Endometrium (tissue), 2 donors: ENCODE measurements around the gene SBNO2.
"Not testable (repeated sequence)": the region's sequence is repeated elsewhere in the genome, so short reads cannot be mapped to it uniquely, and the experiment has no call there.

Experiments
- FAIRE-seq: peaks from 2 replicates; lab custom pipeline; 2012; peaks lifted over from hg19 to GRCh38; lab: Jason Lieb, UNC
- donor health status: control.
- donor health status: control.

The SBNO2 gene

DNA sequence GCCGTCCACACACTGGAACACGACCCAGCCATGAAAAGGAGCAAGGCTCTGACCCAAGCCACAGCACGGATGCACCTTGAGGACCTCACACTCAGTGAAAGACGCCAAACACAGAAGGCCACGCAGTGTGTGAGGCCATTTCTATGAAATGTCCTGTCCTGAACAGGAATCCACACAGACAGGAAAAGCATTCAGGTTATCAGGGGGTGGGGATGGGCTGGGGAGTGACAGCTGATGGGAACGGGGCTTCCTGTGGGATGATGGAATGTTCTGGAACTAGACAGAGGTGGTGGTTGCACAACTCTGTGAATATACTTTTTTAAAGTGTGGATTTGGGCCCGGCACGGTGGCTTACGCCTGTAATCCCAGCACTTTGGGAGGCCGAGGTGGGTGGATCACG lies 39.6 kb downstream of the SBNO2 start:
- FAIRE-seq, result no peak

DNA sequence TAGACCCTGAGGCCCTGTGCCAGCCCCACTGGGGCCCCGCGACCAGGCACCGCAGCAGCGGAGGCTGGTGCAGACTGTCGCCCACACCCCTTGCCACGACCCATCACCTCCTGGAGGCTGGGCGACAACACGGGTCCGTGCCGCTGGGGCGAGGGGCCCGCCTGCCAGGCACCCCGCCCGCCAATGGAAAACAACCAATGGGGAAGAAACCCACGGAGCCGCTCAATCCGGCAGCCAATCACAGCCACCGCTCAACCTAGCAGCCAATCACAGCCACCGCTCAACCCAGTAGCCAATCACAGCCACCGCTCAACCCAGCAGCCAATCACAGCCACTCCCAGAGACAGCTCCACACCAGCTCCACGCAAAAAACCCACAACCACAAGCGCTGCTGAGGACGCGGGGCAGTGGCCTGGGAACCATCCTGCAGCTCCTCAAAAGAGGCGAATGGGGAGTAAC lies 40.6 kb downstream of the SBNO2 start:
- no peak for FAIRE-seq

DNA sequence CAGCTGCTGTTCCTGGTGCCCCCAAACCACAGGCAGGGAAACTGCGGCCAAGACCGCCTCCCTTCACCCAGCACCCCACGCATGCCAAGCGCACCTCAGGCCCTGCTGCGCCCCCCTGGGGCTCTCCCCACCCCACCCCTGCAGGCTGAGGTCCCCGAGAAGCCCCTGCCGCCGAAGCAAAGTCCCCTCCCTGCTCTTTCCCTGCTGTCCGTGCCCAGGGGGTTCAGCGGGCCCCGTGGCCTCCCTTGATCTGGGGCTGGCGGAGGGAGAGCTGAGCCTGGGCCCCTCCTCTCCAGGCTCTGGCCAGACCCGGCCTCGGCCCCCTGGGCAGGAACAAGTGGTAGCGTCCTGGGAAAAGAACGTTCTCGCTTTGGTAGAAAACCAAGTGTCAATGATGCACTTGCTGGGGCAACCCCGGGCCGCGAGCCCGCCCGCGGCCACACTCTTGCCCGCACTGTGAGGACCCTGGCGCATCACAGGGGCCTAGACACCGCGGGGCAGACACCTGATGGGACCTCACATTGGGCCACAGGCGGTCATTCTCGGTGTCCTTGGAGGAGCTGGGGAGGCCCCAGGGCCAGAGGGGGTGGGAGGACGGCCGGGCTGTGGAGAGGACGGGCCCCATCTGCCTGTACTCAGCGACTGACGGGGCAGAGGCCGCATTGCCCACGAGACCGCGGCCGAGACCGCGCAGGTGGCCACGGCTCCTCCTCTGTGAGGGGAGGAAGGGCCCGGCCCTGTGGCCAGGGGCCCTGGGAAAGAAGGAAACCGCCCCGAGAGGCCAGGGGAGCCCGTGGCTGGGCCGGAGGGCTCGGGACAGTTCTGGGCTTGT lies 41.3 kb downstream of the SBNO2 start:
- no peak for FAIRE-seq

DNA sequence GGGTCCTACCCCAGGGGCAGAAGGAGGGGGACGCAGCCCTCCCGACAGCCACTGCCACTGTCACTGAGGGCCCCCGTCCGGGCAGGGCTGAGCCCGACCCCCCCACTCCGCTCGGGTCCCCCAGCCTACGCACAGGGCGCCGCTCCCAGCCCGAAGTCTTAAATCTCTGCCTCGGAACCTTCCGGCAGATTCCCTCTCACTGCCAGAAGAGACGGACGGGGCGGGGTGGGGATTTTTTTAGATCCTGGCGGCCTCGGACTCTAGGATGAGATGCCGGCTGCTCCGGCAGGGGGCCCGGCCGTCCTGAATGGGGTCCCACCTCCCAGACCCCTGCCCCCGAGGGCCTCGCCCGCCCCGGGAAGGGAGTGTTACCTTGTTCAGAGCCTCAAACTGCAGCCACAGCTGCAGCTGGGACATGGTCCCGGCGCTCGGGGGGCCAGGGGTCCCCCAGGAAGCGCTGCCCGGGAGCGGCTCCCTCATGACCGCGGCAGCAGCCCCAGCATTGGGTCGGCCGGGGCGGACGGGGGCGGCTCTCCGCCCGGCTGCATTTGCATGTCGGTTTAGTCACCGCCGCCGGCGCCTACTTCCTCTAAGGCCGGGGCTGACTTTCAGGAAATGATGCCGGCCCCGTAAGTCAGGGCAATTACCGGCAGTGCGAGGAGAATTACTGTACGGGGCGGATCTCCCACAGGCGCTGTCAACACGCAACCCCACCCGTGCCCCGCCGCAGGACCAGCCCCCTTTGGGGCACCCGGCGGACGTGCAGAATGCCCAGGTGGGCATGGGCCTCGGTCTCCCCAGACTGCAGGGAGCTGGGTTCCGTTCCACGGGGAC lies 42.1 kb downstream of the SBNO2 start:
- no peak for FAIRE-seq

DNA sequence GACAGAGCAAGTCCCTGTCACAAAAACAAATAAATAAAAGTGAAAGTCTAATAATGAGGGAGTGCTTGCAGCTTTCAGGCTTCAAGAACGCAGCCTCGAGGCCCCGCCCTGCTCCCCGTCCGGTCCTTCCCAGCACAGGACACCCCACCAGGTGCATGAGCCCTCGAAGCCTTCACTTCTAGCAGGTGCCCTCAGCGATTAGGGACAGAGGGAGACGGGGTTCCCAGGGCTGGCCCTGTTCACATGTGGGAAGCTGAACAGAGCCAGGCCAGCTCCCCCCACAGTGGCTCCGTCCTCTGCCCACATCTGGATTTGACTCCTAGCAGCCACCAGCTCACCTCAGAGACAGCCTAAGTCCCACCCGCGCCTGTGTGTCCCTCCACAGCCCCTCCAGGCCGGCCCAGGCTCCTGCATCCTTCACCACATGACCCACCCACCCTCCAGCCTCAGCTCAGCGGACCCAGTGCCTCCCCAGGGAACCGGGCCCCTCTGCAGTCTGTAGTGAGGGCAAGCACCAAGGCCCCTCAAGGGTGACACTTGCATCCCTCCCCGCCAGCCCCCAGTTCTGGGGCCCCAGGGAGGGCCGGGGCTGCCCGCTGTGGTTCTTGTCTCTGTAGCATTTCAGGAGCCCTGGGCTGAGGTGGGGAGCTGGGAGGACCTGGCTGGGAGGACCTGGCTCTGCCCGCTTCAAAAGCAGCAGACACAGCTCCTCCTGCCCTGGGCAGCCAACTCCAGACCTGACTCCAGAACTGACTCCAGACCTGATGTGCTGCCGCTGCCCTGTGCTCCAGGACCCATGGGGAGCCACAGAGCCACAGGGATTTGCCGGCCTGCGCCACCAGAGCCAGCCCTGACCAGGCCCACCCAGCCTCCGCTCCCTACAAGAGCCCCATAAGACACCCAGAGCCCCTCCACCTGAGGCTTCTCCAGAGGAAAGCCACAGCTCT lies 43.0 kb downstream of the SBNO2 start:
- no peak for FAIRE-seq

DNA sequence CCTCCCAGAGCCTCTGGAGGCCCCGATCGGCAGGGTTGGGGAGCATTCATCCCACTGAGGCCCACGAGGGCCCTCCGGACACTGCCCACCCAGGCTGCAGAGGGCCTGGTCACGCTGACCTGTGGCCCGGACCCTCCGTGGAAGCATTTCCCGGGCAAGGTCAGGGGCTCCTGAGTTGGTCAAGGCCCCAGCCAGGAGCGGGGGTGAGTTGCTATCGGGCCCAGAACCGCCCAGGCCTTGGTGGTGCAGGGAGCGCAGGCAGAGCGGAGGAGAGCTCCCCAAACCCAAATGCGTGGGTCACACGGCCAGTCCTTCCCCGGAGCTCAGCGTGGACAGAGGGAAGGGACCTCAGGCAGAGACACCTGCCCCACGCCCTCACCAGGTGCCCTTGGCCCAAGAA lies 44.5 kb downstream of the SBNO2 start:
- no peak for FAIRE-seq

DNA sequence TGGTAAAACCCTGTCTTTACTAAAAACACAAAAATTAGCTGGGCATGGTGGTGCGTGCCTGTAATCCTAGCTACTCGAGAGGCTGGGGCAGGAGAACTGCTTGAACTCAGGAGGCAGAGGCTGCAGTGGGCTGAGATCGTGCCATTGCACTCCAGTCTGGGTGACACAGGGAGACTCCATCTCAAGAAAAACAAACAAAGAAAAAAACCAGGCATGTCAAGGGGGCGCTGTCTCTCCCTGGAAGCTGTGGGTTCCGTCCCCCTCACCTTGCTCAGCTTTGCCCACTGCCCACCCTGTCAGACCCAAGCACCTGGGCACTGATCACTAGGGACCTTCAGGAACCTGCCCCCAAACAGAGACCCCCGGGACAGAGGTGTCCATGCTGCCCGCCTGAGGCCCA lies 45.0 kb downstream of the SBNO2 start:
- FAIRE-seq, result not testable (repeated sequence)

DNA sequence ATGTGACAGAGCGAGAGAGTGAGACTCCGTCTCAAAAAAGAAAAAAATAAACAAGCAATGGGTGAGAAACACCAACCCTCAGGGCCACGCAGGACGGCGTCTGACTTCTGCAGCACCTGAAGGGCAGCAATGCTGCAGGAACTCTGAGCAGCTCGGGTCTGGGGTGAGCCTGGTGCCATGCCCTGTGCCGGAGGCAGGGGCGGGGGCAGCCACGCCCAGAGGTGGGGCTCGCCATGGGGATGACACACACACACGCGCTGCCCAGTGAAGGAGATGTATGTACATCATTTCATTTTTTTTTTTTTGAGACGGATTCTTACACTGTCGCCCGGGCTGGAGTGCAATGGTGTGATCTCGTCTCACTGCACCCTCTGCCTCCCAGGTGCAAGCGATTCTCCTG lies 46.0 kb downstream of the SBNO2 start:
- no peak for FAIRE-seq

DNA sequence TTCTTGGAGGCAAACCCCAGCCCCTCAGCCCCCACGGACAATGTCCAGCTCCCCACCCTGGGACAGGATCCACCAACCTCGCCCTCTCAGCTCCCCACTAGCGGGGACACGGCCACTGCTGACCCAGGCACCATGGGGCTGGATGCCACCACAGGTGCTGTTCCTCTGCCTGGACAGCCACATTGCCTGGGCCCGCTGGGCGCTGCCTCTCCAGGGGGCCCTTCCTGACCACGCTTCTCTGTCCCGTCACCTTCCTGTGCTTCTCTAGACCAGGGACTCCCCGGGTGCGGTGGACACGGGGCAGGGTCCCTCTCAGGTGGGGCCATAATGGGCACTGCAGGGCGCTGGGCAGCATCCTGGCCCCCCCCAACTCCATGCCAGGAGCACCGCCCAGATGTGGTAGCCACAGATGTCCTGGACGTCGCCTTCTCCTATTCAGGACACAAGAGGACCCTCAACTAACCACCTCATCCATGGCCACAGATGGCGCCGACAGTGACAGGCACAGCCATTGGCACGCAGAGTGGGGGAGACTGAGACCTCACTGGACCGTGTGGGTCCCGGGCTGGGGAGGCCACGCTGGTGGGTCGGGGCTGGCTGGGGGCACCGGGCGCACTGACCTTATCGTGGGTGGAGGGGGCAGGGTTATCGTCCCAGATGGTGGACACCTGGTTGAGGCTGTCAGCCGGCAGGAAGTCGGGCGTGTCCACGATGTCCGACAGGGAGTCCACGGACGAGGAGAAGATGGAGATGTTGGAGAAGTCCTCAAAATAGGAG lies 46.9 kb downstream of the SBNO2 start:
- FAIRE-seq, result no peak

DNA sequence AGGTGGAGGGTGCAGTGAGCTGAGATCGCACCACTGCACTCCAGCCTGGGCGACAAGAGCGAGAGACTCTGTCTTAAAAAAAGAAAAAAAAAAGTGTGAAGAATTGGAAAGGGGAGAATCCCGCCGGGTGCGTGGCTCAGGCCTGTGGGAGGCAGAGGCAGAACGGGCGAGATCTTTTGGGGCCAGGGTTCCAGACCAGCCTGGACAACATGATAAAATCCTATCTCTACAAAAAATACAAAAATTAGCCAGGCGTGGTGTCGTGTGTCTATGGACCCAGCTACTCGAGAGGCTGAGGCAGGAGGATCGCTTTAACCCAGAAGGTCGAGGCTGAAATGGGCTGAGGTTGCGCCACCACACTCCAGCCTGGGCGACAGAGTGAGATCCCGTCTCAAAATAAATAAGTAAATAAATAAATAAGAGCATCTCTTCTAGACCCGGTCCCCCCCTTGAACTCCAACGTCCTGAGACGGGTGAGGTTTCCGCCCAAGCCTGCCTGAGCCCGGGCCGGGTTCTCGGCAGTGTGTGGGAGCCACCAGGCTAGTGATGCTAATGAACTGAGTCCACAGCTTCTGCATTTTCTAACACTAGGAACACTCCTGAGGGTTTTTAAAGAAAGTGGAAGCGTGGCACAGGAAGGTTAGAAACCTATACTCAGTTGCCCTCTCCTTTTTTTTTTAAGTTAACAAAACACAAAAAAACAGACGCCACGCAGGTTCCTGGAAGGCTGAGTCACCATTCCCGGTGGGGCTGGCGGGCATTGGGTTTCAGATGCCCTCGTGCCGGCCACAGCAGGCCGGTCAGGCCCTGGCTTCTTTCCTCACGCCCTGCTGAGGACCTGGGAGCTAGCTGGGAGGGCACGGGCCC lies 48.2 kb downstream of the SBNO2 start:
- no peak for FAIRE-seq

DNA sequence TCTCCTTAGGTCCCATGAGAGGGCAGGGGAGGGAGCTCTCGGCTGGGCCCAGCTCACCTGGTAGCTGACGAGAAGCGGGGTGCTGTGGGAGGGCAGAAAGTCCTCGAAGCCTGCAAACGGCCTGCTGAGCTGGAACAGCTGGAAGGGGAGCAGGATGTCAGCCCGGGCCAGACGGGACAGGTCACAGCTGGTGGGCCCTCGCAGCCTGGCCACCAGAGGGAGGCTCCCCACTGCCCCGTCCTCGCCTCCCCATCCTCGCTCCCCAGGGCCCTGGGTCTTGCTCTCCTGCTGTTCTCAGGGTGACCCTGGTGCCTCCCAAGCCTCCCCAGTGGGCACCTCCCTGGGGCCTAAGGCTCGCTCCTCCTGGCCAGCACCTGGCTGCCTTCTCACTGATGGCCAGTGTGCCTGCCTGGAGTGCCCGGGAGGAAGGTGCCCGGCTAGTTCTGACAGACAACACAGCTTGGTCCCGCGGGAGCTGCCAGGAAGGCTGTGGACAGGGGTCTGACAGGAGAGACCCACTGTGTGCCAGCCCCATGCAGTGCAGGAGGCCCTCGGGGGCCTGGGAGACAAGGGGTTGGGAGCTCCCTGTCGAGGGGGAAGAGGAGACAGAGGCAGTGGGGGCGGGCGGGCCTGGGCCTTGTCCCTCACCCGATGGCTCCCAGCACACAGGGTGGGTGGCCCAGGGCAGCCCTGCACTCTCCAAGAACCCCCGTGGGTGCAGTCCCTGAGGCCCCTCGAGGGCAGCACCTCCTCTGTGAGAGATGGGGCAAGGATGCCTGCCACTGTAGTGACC lies 50.0 kb downstream of the SBNO2 start:
- no peak for FAIRE-seq

DNA sequence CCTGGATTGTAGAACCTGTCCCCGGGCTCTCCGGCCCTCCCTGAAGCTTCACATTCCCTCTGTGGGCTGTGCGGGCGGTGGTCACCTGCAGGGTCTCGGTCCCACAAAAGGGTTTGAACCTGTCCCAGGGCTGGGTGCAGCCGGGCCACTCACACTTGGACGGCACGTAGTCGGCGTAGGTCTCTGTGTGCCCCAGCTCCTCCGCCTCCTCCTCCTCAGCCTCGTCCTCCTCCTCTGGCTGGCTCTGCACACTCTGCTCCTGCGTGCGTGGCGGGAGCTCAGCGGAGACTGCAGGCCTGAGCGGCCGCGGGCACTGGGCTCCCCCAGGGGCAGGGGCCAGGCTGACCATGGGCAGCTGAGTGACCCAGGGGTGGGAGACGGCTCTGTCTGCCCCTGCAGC lies 50.7 kb downstream of the SBNO2 start:
- no peak for FAIRE-seq

DNA sequence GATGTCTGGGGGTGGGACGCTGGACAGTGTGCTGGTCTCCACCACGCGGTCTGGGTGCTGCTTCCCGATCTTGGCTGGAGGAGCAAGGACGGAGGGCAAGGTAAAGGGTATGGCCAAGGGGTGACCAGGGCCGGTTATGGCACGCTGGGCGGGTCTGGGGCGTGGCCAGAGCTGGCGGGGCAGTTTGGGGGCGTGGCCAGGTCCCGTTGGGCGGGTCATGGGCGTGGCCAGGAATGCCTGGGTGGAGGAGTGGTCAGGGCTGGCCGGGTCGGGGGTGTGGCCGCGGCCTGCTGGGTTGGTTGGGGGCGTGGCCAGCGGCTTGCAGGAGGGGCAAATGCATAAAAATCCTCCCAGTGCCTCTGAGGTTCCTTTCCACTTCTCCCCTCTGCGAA lies 51.1 kb downstream of the SBNO2 start:
- no peak for FAIRE-seq

DNA sequence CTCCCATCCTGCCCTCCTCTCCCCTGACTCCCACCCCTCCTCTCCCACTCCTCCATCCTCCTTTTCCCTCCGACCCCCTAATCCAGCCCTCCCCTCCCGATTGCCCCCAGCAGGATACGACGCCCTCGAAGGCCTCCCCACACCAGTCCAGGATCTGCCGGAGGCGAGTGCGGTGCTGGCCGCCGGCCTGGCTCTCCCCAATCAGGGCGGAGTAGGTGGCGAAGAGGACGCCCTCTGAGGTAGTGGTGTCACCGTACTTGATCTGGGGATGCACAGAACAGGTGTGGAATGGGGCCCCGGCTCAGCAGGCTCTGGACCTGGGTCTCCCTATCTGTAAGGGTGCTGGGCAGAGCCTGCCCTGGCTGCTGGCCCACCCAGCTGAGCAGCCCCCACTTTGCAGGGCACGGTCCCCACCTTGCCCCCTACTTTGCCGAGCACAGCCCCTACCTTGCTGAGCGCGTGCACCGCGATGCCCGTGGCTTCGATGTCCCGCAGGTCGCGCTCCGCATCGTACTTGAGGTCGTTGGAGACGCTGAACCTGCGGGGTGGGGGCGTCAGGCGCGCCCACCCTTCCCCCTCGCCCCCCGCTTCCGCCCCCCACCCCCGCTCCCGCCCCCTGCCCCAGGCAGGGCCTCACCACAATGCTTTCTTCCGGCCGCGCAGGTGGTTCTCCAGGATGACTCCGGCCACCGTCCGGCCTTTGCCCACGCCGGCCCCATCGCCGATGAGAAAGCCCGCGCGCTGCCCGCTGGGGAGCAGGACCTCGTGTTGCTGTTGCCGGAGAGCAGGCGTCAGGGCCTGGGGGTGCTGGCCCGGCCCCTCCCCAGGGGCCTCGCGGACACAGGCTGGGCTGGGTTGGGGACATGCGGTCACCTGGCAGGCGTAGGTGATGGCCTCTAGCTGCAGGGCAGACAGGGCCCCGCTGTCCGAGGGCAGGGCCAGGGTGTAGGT lies 51.8 kb downstream of the SBNO2 start:
- no peak for FAIRE-seq

DNA sequence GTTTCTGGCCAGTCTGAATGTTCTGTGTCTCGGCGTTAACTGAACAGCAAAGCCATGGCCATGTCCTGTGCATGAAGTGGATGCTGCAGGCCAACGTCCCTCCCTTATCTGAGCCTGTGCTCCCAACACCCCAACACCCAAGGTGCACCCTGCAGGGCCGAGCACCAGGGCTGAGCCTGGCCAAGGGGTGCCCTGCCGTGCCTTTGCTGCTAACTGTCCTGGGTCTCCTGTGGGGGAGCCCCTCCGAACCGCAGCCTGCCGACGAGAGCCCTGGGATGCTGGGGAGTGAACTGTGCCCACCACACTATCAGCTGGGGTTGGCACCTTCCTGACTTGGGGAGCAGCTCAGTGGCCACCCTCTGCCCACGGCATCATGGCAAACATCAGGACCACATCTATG lies 52.7 kb downstream of the SBNO2 start:
- no peak for FAIRE-seq

DNA sequence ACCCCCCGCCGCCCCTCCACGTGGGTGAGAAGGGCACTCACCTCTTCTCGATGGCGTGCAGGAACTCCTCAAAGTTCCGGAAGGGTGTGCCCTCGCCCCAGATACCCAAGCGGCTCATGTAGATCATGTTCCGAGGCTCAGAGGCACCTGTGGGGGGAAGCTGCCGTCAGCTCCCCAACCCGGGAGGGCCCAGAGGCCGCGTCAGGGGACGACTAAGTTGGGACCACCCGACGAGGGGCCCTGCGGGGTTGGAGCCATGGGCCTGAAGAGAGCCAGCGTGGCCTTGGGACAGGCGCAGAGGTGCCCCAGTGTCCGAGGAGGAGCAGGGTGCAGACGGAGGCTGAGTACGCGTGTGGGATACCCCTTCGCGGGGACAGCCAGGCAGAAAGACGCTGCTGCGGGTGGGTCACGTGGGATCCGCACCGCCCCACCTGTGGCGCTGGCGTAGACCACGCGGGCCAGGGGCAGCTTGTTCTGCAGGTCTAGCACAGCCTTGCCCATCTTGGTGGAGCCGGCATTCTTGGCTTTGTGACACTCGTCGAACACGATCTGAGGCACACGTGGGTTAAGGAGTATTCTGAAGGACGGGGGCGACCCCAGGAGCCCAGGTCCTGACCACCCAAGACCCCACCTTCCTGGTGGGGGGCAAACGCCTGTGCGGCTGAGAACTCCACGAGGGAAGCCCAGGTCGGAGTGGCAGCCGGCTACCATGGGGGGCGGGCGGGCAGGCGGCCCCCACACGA lies 54.4 kb downstream of the SBNO2 start:
- no peak for FAIRE-seq

DNA sequence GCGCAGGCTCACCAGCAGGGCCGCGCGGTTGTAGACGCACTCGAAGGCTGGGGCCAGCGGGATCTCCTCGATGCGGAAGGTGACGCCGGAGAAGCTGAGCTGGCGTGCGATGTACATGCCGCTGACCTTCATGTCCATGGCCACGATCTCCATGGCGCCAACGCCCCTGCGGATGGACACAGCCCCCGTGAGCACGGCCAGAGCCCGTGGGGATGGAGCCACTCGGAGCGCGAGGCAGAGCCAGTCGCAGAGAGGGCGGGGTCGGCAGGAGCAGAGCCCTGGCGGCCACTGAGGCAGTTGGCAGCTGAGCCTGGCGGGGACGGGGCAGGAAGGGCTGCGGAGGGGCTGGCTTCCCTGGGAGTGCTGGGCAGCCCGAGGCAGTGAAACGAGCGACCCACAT lies 55.1 kb downstream of the SBNO2 start:
- FAIRE-seq, result no peak

DNA sequence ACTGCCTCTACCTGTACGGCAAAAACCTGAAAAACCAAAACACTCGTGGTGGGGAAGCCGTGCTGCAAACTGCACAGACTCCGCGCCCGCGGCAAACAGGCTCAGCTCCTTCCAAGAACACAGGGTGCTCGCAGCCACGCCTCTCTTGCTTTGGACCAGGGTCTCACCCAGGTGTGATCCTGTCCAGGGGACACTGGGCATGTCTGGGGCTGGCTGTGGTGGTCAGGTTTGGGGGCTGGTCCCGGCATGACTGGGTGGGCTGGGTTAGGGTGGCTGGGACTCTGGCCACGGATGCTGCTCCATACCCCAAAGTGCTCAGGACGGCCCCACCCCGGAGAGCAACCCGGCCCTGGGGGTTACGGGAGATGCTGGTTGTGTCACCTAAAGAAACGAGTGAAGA lies 56.4 kb downstream of the SBNO2 start:
- no peak for FAIRE-seq
